HG03103 (cell line): ENCODE measurements around the gene CACNB1.

Source experiments
- ATAC-seq: cut with Tn5 transposase; IDR thresholded peaks from one replicate; pipeline ENCODE4 v1.9.1; 2021; ENCODE audit warnings: low read depth; ENCODE audit not compliant: unreplicated experiment

The CACNB1 gene

DNA sequence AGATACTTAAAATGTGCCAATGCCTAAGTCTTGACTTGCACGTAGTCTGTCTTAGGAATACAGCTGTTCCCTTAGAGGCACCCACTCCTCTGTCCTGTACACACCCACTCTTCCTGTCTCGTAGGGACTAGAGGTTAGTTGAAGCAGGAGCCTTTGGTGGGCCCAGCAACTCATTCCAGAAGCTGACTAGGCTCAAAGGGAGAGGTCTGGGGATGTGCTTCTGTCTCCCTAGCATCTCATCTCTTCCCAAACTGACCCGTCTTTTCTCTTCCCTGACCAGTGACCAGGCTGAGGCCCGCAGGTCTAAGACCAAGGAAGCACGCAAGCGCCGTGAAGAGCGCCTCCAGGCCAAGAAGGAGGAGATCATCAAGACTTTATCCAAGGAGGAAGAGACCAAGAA lies 6.8 kb upstream of the CACNB1 start:
- no peak for ATAC-seq

- no peak for ATAC-seq
These were observed 3.6 kb upstream of the CACNB1 start for GRCh38 chr17:39200957-39201510.

DNA sequence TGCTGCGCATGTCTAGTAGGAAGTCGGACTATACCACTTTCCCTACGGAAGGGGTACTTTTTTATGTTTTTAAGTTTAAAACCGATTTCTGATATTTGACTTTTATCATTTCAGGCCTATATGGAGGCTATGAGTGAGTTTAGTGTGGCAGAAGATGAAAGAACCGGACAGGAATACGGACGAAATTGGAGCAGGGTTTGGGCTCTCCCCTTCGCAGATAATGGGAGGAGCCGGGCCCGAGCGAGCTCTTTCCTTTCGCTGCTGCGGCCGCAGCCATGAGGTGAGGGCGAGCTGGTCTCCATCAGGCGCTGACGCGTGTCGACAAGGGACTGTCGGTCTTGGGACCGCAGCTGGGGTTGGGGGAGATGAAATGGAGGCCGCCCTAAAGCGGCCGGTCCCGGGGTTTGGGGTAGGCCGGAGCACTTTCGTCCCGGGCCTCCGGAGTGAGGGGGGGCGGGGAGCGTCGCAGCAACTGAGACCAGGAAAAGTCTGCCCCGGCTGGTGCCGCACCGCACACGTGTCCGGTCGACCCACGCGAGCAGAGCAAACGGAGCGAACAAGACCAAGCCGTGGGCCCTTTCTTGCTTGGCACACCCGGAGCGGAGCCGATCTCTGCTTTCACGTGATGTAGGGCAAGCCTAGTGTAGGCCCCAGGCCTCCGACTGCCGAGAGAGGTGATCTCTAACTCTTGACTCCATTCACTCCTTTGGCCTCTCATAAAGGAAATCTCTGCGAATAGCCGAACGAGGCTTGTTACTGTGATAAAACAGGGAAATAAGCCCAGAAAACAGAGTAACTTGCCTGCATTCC lies 2.8 kb upstream of the CACNB1 start, which contains the start of gene RPL19:
RPL19 (plus strand) TSS at position 214 of the 810 bp plus-strand sequence; CDS start at position 276, 62 bp downstream.
- peak; percentile 61 for ATAC-seq

- peak; percentile 52 for ATAC-seq
These were observed 2.3 kb upstream of the CACNB1 start for GRCh38 chr17:39199820-39200069.

DNA sequence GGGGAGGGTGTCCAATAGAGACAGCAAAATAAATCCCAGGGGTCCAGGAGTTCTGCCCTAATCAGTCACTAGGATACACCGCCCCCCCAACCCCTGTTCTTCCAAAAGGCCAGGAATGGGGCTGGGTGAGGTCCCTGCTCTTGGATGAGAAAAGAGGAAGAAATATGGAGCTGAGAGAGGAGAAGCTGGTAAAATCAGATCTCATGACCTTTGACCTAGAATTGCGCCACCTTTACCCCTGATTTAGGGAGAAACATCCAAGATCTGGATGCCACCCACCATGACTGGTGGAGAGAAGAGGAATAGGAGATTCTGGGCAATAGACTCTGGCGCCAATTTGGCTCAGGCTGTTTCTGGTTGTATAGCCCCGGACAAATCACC lies 707 bp upstream of the CACNB1 start:
- ATAC-seq: no peak

DNA sequence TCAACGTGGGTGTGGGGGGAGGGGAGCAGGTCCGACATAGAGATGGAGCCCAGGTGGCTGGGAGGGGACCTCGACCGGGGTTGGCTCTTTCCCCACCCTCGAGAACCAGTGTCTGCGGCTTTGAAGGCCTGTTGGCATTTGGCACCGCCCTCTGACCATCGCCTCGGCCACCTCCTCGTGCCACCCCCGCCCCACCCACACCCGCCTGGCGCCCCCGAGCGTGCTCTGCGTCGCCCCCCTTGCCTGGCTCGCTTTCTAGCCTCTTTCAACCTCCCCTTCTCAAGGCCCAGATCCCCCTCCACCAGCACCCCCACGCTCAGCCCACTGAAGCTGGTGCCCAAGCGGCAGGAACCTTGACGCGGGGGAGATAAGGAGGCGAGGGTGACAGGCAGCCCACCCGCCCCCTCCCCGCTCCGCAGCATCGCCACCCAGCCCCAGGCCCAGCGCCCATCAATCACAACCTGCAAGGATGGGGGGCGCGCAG lies 619 bp downstream of the CACNB1 start:
- no peak for ATAC-seq

- no peak for ATAC-seq
These were observed 1.1 kb downstream of the CACNB1 start for GRCh38 chr17:39196241-39196807.

DNA sequence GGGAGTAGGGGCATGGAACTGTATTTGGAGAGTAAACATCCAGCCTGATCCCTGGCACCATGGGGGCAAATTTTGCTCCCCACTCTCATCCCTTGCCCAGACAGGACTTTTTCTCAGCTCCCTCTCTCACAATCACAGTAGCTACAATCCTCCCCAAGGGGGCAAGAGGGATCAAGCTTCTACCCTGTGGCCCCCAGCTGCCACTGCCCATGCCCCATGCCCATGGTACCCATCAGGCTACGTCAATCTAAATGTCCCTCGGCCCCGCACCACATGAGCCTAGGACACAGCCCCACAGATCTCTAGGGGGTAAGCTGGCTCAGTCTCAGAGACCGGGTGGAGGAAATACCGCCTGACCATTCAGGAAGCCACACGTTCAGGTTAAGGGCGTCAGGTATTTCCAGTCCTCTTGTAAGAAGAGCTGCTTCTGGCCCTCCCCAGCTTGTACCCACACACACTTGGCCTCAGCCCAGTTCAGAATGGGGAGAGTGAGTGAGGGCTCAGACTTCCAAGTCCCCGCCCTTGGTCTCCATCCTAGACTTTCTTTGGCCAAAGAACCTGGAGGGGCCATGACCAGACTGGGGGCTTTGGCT lies 1.8 kb downstream of the CACNB1 start:
- no peak for ATAC-seq

- no peak for ATAC-seq
These were observed 2.4 kb downstream of the CACNB1 start for GRCh38 chr17:39194985-39195524.

- ATAC-seq: no peak
These were observed 3.1 kb downstream of the CACNB1 start for GRCh38 chr17:39194089-39194984.

DNA sequence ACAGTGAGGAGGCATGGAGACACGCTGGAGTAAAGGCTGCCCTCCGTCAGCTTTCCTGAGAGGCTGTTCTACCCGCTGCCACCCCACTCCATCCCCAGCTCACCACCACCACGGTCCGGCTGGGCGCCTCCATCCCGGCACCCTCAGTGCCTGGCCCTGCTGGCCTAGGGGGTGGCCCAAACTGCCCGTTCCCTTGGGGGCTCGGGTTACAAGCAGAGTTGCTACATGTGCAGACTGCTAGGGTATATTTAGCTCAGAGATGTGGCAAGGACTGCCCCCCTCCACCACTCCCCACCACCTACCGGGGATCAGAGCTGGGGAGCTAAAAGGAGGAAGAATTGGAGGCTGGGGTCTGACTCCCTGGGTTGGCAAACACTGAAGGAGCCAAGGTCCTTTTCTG lies 4.1 kb downstream of the CACNB1 start:
- ATAC-seq: no peak

GRCh38 chr17:39192901-39193300 lies 4.6 kb downstream of the CACNB1 start:
- ATAC-seq: no peak

DNA sequence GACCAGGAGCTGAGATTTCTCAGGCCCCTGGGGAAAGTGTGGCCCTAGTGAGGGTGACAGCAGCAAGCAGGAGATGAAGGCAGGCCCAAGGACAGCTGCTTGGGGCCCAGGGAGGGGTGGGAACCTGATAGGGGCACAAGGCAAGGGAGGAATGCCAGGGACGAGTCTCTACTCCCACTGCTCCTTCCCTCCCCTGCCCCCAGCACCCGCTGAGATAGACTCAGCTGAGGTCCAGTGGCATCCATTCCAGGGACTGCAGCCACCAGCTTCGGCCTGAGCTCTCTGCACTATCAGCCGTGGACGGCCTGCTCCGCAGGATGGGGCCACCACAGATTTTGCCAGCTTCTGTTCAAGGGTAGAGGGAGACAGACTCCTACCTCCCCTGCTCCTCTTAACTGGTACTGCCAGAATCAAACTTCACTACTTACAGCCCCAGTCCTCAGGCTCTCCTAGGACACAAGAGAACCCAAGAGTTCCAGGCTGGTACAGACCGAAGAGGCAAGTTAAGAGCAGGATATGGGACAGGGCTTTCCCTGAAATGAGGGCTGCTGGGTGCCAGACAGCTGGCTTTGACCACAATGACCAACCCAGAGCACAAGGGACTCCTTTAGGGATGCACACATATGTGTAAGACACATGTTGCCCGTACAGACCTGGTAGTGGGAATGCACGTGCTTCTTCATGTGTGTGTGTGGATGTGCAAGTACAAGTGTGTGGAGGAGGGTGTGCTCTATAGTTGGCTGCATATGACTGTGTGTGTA lies 5.5 kb downstream of the CACNB1 start:
- ATAC-seq: no peak

DNA sequence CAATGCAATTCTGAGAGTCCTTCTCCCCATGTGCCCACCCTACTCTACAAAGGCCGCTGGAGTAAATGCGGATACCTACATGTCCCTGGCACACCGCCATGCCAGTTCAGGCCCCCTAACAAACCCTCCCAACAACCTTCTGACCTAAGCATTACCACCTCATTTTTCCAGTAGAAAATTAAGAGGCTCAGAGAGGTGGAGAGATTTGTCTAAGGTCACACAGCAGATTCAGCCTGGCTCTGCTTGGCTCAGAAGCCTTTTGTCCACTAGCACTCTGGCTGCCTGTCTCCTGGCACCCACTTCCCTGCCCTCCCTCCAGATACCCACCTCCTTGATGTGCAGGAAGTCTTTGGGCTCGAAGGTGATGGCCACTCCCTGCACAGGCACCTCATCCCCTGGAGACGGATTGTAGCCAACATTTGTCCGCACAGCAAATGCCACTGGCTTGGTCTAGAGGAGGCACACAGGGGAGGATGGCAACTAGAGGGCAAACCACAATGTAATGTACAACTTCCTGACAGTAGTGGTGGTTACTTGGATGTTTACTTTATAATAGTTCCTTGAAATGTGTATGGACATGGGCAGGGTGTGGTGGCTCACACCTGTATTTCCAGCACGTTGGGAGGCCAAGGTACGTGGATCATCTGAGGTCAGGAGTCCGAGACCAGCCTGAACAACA lies 10.2 kb downstream of the CACNB1 start:
- ATAC-seq: no peak

- no peak for ATAC-seq
These were observed 10.9 kb downstream of the CACNB1 start for GRCh38 chr17:39186481-39187002.

DNA sequence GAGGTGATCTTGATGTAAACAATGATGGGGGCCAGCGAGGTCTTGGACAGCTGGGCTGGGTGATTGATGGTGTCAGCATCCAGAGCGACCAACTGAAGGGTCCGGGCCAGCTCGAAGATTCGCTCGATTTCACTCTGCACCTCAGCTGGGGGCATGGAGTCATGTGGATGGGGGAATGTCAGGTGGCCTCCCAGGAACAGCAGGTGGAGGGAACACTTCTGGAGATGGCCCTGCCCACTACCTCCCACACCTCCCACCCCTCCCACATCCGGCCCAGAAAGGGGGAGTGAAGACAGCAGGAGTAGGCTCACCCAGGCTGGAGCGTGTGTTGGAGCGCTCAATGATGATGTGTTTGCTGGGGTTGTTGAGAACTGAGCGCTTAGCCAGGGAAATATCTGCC lies 13.7 kb downstream of the CACNB1 start:
- ATAC-seq: no peak

DNA sequence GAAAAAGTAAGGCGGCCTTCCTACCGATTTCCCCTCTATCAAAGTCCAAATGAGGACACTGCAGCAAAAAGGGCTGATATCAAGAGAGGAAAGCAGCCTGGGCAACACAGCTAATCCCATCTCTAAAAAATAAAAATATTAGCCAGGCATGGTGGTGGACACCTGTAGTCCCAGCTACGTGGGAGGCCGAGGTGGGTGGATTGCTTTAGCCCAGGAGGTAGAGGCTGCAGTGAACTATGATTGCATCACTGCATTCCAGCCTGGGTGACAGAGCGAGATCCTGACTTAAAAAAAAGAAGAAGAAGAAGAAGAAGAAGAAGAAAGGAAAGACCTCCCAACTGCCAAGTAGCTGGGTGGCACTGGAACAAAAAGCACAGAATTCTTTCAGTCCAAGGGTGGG lies 14.4 kb downstream of the CACNB1 start:
- ATAC-seq: no peak

- no peak for ATAC-seq
These were observed 16.2 kb downstream of the CACNB1 start for GRCh38 chr17:39181303-39181702.

GRCh38 chr17:39178536-39178935 lies 18.9 kb downstream of the CACNB1 start:
- no peak for ATAC-seq
